Activated CD4-positive, alpha-beta T cell treated with anti-CD3 and anti-CD28 coated beads for 36 hours (primary cell): ENCODE measurements around the gene EGFL8. TPM values are rescaled to one million over a fixed set of nuclear protein-coding genes. Genes with fewer than 3 reads are reported as not detected.
"Not testable (repeated sequence)": the region's sequence is repeated elsewhere in the genome, so short reads cannot be mapped to it uniquely, and the experiment has no call there.

ENCODE experiments used
- ATAC-seq: fragments of 200-7000 bp; cut with Tn5 transposase; one replicate; pipeline ENCODE4 v1.10.0; 2021; ENCODE audit warnings: mild to moderate bottlenecking, moderate library complexity
- CTCF ChIA-PET: fragments of 350-600 bp; sonication (Branson Sonifier 250); formaldehyde crosslinking; loops from one replicate; lab custom pipeline; 2021; ENCODE audit warnings: antibody characterized with exemption; lab: Charles Lee
- POLR2A ChIA-PET: fragments of 350-600 bp; sonication (Branson Sonifier 250); formaldehyde crosslinking; loops from one replicate; lab custom pipeline; 2021; ENCODE audit warnings: antibody characterized with exemption, inconsistent platforms; lab: Charles Lee
- DNase-seq: peaks from one replicate; pipeline ENCODE4 v3.0.0-alpha.2; 2020
- H3K27ac Mint-ChIP-seq: one replicate; pipeline ENCODE4 v1.8.0; 2021; ENCODE audit warnings: mixed read lengths
- H3K27me3 Mint-ChIP-seq: one replicate; pipeline ENCODE4 v1.8.0; 2021; ENCODE audit warnings: mixed read lengths
- H3K36me3 Mint-ChIP-seq: one replicate; pipeline ENCODE4 v1.8.0; 2021; ENCODE audit warnings: low read depth, mixed read lengths
- H3K4me1 Mint-ChIP-seq: one replicate; pipeline ENCODE4 v1.8.0; 2021; ENCODE audit warnings: mixed read lengths
- H3K4me3 Mint-ChIP-seq: one replicate; pipeline ENCODE4 v1.8.0; 2021; ENCODE audit warnings: mild to moderate bottlenecking, moderate library complexity, mixed read lengths
- H3K9me3 Mint-ChIP-seq: one replicate; pipeline ENCODE4 v1.8.0; 2021; ENCODE audit warnings: low read depth, mixed read lengths
- intact Hi-C, 2 experiments: fragments of 100-400 bp; cut with DNase I in 1 of 2; cut with micrococcal nuclease in 1 of 2; formaldehyde crosslinking; loops; one replicate each; pipeline versions ENCODE4 v1.14.2 to v1.15.1; 2022 to 2024; cut with DNase I, micrococcal nuclease
- microRNA-seq: library from miRNA; unstranded; fragments of <30 nt; microRNA quantifications from one replicate; pipeline ENCODE4 v1.2.0, GENCODE V29; 2021; ENCODE audit warnings: borderline replicate concordance
- total RNA-seq, 2 experiments: library from RNA; stranded (reverse); gene quantifications; one replicate each; pipeline ENCODE4 v1.2.3, GENCODE V29; 2021

EGFL8 gene
- total RNA-seq, 2 experiments from 2014 or later = 9.1 to 10.9 TPM

DNA sequence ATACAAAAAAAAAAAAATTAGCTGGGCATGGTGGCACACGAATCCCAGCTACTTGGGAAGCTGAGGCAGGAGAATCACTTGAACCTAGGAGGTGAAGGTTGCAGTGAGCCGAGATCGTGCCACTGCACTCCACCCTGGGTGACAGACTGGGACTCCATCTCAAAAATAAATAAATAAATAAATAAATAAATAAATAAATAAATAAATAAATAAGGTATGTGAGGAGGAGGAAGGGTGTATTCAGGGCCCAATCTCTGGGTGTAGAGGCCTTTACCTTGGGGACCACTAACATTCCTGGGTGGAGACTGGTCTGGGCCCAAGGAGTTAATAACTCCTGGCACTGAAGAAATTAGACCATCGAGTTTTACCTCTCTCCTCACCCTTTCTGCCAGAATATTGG lies 47.0 kb downstream of the EGFL8 start:
- H3K4me3 Mint-ChIP-seq, ATAC-seq, DNase-seq, H3K9me3 Mint-ChIP-seq, CTCF ChIA-PET, intact Hi-C loops, POLR2A ChIA-PET, H3K27me3 Mint-ChIP-seq, H3K27ac Mint-ChIP-seq, H3K36me3 Mint-ChIP-seq, H3K4me1 Mint-ChIP-seq: not testable (repeated sequence)

DNA sequence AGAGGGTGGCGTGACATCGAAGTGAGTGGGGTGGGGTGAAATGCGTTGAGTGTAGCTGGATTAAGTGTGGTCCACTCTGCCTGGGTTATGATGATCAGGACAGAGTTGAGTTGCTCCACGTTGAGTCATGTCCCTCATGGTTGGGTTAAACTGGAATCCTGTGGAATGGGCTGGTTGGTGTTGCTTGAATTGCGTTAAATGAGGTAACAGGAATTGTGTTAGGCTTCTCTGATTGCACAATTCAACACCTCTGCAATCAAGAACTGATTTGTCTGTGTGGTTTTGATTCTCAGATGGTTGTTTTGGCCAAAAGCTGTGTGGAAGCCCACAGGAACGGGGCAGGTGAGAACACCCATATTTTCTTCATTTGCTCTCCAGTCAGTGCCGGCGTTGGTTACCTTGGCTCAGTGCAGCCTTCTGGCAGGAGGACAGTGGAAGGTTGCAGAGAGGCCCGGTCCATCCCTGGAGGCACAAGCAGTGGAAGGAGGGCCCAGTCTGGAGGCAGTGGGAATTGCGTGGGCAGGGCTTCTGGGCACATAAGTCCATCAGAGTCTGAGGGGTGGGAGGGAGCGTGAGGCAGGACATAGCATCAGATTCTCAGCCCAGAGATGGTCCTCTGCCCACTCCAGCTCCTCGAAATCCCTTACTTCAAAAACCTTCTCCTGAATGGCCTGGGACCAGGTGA lies 47.8 kb downstream of the EGFL8 start:
- DNase-seq (no peak), ATAC-seq (no peak)
- Mint-ChIP-seq H3K36me3 (no peaks in the 10 kb centered on the region), H3K4me1 (no peaks in the 10 kb centered on the region), H3K4me3 (no peak overlapping the region), H3K27me3 (no peaks in the 10 kb centered on the region), H3K27ac (no peak overlapping the region), H3K9me3 (no peaks in the 10 kb centered on the region)
- ChIA-PET POLR2A (no interaction called here), CTCF (no interaction called here)
- intact Hi-C loops = no loop called here

DNA sequence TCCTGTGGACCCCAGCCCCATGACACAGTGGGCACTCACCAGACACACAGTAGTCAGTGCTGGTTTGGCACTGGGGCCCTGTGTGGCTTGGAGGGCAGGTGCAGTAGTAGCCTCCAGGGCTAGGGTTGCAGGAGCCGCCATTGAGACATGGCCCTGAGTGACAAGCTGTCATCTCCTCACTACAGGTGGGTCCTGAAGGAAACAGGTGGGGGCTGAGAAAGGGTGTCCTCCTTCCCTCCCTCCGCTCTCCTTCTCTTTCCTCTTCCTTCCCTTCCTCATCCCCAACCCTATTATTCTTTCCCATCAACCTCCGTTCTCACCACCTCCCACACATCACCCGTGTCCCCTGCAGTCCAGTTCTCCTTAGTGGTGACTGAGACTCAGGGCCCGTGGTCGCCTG lies 49.3 kb downstream of the EGFL8 start:
- no peaks in the 10 kb centered on the region for H3K36me3 Mint-ChIP-seq
- no peak for DNase-seq

GRCh38 chr6:32214126-32214525 lies 49.7 kb downstream of the EGFL8 start:
- Mint-ChIP-seq H3K4me1 (no peaks in the 10 kb centered on the region), H3K9me3 (no peaks in the 10 kb centered on the region)

More for the DNA sequence above, 49.3 kb downstream of the EGFL8 start:
- H3K4me1 Mint-ChIP-seq = no peaks in the 10 kb centered on the region
- intact Hi-C loops = no loop called here
- no peak overlapping the region for H3K27ac Mint-ChIP-seq
- no peaks in the 10 kb centered on the region for H3K9me3 Mint-ChIP-seq
- CTCF ChIA-PET = no interaction called here
- no peak overlapping the region for H3K4me3 Mint-ChIP-seq
- no peak for ATAC-seq
- POLR2A ChIA-PET = no interaction called here
- H3K27me3 Mint-ChIP-seq = no peaks in the 10 kb centered on the region

DNA sequence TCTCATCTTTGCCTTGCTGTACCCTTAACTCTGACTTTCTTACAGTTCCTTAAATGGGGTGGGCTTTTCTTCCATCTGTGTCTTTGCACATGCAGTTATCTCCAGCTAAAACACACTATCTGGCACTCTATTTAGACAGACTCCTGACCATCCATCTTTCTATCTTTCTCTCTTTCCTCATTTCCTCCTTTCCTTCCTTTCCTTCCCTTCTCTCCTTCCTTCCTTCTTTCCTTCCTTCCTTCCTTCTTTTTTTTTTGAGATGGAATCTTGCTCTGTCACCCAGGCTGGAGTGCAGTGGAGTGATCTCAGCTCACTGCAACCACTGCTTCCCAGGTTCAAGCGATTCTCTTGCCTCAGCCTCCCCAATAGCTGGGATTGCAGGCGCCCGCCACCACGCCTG lies 51.2 kb downstream of the EGFL8 start:
- Mint-ChIP-seq H3K27me3 (no peaks in the 10 kb centered on the region), H3K27ac (no peak overlapping the region), H3K9me3 (no peaks in the 10 kb centered on the region), H3K4me3 (no peak overlapping the region), H3K4me1 (no peaks in the 10 kb centered on the region), H3K36me3 (no peaks in the 10 kb centered on the region)
- CTCF ChIA-PET = no interaction called here
- intact Hi-C loops = no loop called here
- DNase-seq (no peak), ATAC-seq (no peak)
- POLR2A ChIA-PET = no interaction called here

More at GRCh38 chr6:32214126-32214525, 49.7 kb downstream of the EGFL8 start:
- intact Hi-C loops = no loop called here
- Mint-ChIP-seq H3K4me3 (no peak overlapping the region), H3K27ac (no peak overlapping the region), H3K36me3 (no peaks in the 10 kb centered on the region), H3K27me3 (no peaks in the 10 kb centered on the region)
- ATAC-seq (no peak), DNase-seq (no peak)
- ChIA-PET CTCF (no interaction called here), POLR2A (no interaction called here)

DNA sequence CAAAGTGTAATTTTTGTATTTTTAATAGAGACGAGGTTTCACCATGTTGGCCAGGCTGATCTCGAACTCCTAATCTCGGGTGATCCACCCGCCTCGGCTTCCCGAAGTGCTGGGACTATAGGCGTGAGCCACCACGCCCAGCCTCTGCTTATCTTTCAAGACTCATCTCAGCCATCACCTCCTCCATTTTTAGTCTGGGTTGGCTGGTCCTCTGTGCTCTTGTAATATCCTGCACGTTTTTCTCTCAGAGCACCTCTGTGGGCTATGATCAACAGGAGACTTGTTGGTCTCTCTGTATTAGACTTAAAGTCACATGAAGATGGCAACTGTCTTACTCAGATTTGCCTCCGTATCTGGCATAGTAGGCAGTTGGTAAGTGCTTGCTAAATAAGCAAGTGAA lies 51.9 kb downstream of the EGFL8 start:
- H3K27ac Mint-ChIP-seq = no peak overlapping the region
- no peaks in the 10 kb centered on the region for H3K36me3 Mint-ChIP-seq
- H3K9me3 Mint-ChIP-seq = no peaks in the 10 kb centered on the region
- ChIA-PET CTCF (no interaction called here), POLR2A (no interaction called here)
- DNase-seq = no peak
- intact Hi-C loops = no loop called here
- ATAC-seq = no peak
- no peaks in the 10 kb centered on the region for H3K4me1 Mint-ChIP-seq
- no peaks in the 10 kb centered on the region for H3K27me3 Mint-ChIP-seq
- H3K4me3 Mint-ChIP-seq = no peak overlapping the region

- POLR2A ChIA-PET = no interaction called here
- intact Hi-C loops = no loop called here
- H3K4me3 Mint-ChIP-seq = no peak overlapping the region
- H3K27me3 Mint-ChIP-seq = no peaks in the 10 kb centered on the region
- no peaks in the 10 kb centered on the region for H3K9me3 Mint-ChIP-seq
- CTCF ChIA-PET = interaction anchor here (0.6 to 0.9 kb wide), 2 partner anchors 11 to 909 kb away, joined by 3 read pairs; no protein-coding TSS in a partner anchor
- no peak for DNase-seq
- no peak overlapping the region for H3K27ac Mint-ChIP-seq
- ATAC-seq = no peak
- H3K36me3 Mint-ChIP-seq = no peaks in the 10 kb centered on the region
- no peaks in the 10 kb centered on the region for H3K4me1 Mint-ChIP-seq
Measured at GRCh38 chr6:32216998-32217397, 52.6 kb downstream of the EGFL8 start.

Small RNA genes within 50 kb of the gene (microRNA-seq; reads per million reads assigned to microRNA genes)
- gene MIR6721 = 4.2 reads per million, percentile 10 among the genes with 10 or more reads in this experiment
- gene MIR6833 = not detected

Other genes starting within 250 kb of the EGFL8 start
- 1 to 10 TPM in 1 of 2 experiments, under 1 TPM in 1; 0.96 to 1.5 TPM for gene C2, start 236.9 kb upstream of the EGFL8 start, total RNA-seq
- gene CFB, start 218.5 kb upstream of the EGFL8 start, total RNA-seq = under 1 TPM; 0.69 to 0.96 TPM
- gene NELFE, start 205.6 kb upstream of the EGFL8 start, total RNA-seq = 10 to 100 TPM; 74.3 to 95.1 TPM
- gene SKIC2, start 205.4 kb upstream of the EGFL8 start, total RNA-seq = 100 to 1,000 TPM in 1 of 2 experiments, 10 to 100 TPM in 1; 90.2 to 104 TPM
- gene DXO, start 192.5 kb upstream of the EGFL8 start, total RNA-seq = 10 to 100 TPM; 12.6 to 13.9 TPM
- gene C4A, start 182.5 kb upstream of the EGFL8 start, total RNA-seq = 1 to 10 TPM; 3.4 to 3.9 TPM
- gene C4B, start 149.8 kb upstream of the EGFL8 start, total RNA-seq = 1 to 10 TPM; 2.8 to 2.9 TPM
- under 1 TPM in 1 of 2 experiments, not detected in 1; 0.47 TPM for gene CYP21A2, start 126.2 kb upstream of the EGFL8 start, total RNA-seq
- 1 to 10 TPM; 3.5 to 3.8 TPM for gene TNXB, start 55.3 kb upstream of the EGFL8 start, total RNA-seq
- 10 to 100 TPM; 60.2 to 63.4 TPM for gene ATF6B, start 36.3 kb upstream of the EGFL8 start, total RNA-seq
- 1 to 10 TPM; 5.2 to 5.7 TPM for gene FKBPL, start 34.3 kb upstream of the EGFL8 start, total RNA-seq
- under 1 TPM; 0.43 to 0.79 TPM for gene PRRT1, start 12.7 kb upstream of the EGFL8 start, total RNA-seq
- 10 to 100 TPM in 1 of 2 experiments, 1 to 10 TPM in 1; 9.9 to 10.1 TPM for gene PPT2, start 10.5 kb upstream of the EGFL8 start, total RNA-seq
- 10 to 100 TPM; 30.4 to 30.5 TPM for gene AGPAT1, start 11.5 kb downstream of the EGFL8 start, total RNA-seq
- gene RNF5, start 13.8 kb downstream of the EGFL8 start, total RNA-seq = 10 to 100 TPM; 51.7 to 65.6 TPM
- 10 to 100 TPM; 24.4 to 28.0 TPM for gene AGER, start 19.7 kb downstream of the EGFL8 start, total RNA-seq
- gene PBX2, start 25.6 kb downstream of the EGFL8 start, total RNA-seq = 10 to 100 TPM; 64.9 to 77.9 TPM
- 10 to 100 TPM; 82.6 to 94.8 TPM for gene GPSM3, start 28.0 kb downstream of the EGFL8 start, total RNA-seq
- gene NOTCH4, start 59.5 kb downstream of the EGFL8 start, total RNA-seq = 1 to 10 TPM in 1 of 2 experiments, under 1 TPM in 1; 0.69 to 1.1 TPM
- not detected for gene TSBP1, start 207.3 kb downstream of the EGFL8 start, total RNA-seq
- gene BTNL2, start 242.6 kb downstream of the EGFL8 start, total RNA-seq = not detected